BJ (cell line): ENCODE data around the gene ENOX1. TPM values are rescaled to one million over a fixed set of nuclear protein-coding genes. Genes with fewer than 3 reads are reported as not detected.

Source experiments
- CTCF ChIA-PET: fragments of 350-600 bp; formaldehyde crosslinking; extraction: SDS; loops from one replicate; lab custom pipeline; 2021; ENCODE audit warnings: antibody characterized with exemption, inconsistent platforms; lab: Yijun Ruan, JAX
- POLR2A ChIA-PET: fragments of 300-600 bp; sonication (Branson Sonifier 250); formaldehyde crosslinking; extraction: SDS; loops from one replicate; lab custom pipeline; 2021; ENCODE audit warnings: antibody characterized with exemption; lab: Charles Lee
- DNase-seq: peaks from one replicate; pipeline ENCODE4 v3.0.0-alpha.2; 2011; ENCODE audit warnings: low read depth
- H3K27me3 ChIP-seq: 2 replicates; pipeline ENCODE4 v1.6.0; 2011; ENCODE audit warnings: low read length; ENCODE audit not compliant: control insufficient read depth, insufficient read depth
- H3K36me3 ChIP-seq: 2 replicates; pipeline ENCODE4 v1.5.1; 2011; ENCODE audit warnings: low read length; ENCODE audit not compliant: control insufficient read depth, insufficient read depth
- H3K4me3 ChIP-seq: 2 replicates; pipeline ENCODE4 v1.5.1; 2011; ENCODE audit warnings: low read depth, mild to moderate bottlenecking, control low read depth, low read length
- polyA plus RNA-seq: library from polyadenylated mRNA; depleted of rRNA; stranded (reverse); fragments of >200 nt; gene quantifications from 2 replicates; pipeline ENCODE4 v1.2.3, GENCODE V29; 2011
- TF ChIP-seq, protein P1 (sequence below): IDR thresholded peaks from 2 replicates; pipeline ENCODE4 v1.5.1; 2011; ENCODE audit warnings: low read depth, mild to moderate bottlenecking, control low read depth, inconsistent platforms, low read length, moderate library complexity; ENCODE audit not compliant: insufficient read depth

The ENOX1 gene
- polyA plus RNA-seq, 1 experiment, result 2.1 TPM

GRCh38 chr13:43648733-43649132 is 138.0 kb downstream of the ENOX1 start:
- POLR2A ChIA-PET, result no interaction called here
- DNase-seq, result no peak
- TF ChIP-seq, protein P1, sequence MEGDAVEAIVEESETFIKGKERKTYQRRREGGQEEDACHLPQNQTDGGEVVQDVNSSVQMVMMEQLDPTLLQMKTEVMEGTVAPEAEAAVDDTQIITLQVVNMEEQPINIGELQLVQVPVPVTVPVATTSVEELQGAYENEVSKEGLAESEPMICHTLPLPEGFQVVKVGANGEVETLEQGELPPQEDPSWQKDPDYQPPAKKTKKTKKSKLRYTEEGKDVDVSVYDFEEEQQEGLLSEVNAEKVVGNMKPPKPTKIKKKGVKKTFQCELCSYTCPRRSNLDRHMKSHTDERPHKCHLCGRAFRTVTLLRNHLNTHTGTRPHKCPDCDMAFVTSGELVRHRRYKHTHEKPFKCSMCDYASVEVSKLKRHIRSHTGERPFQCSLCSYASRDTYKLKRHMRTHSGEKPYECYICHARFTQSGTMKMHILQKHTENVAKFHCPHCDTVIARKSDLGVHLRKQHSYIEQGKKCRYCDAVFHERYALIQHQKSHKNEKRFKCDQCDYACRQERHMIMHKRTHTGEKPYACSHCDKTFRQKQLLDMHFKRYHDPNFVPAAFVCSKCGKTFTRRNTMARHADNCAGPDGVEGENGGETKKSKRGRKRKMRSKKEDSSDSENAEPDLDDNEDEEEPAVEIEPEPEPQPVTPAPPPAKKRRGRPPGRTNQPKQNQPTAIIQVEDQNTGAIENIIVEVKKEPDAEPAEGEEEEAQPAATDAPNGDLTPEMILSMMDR, result no peak

GRCh38 chr13:43647471-43647870 is 139.3 kb downstream of the ENOX1 start:
- TF ChIP-seq, protein P1, result no peak
- ChIA-PET POLR2A (no interaction called here), CTCF (no interaction called here)

More at GRCh38 chr13:43648733-43649132, 138.0 kb downstream of the ENOX1 start:
- CTCF ChIA-PET, result interaction anchor here (1.4 kb wide), 1 partner anchor 16 kb away, joined by 3 read pairs; no protein-coding TSS in a partner anchor
- no peaks in the 10 kb centered on the region for H3K36me3 ChIP-seq
- H3K4me3 ChIP-seq, result no peak overlapping the region
- H3K27me3 ChIP-seq, result no peaks in the 10 kb centered on the region

DNA sequence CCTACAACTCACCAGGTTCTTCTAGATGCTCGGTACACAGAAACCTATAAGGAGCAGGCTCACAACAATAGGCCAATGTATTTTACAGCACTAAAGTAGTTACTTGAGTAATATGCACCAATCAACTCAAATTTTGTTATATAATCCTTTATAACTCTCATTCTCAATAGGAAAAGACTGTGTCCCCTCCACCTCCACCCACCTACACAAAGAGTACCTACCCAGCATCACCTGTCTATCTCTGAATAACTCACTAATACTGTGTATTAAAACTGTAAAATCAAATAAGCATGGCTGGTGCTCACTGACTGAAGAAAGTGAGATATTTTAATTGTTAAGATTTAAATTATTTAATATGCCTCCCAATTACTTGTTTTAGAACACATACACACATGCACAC is 146.3 kb downstream of the ENOX1 start:
- no peak overlapping the region for H3K4me3 ChIP-seq
- ChIA-PET POLR2A (no interaction called here), CTCF (no interaction called here)
- TF ChIP-seq, protein P1, result no peak
- no peaks in the 10 kb centered on the region for H3K36me3 ChIP-seq
- DNase-seq, result no peak
- no peaks in the 10 kb centered on the region for H3K27me3 ChIP-seq

More at GRCh38 chr13:43647471-43647870, 139.3 kb downstream of the ENOX1 start:
- Histone ChIP-seq H3K36me3 (no peaks in the 10 kb centered on the region), H3K4me3 (no peak overlapping the region), H3K27me3 (no peaks in the 10 kb centered on the region)
- DNase-seq, result no peak

DNA sequence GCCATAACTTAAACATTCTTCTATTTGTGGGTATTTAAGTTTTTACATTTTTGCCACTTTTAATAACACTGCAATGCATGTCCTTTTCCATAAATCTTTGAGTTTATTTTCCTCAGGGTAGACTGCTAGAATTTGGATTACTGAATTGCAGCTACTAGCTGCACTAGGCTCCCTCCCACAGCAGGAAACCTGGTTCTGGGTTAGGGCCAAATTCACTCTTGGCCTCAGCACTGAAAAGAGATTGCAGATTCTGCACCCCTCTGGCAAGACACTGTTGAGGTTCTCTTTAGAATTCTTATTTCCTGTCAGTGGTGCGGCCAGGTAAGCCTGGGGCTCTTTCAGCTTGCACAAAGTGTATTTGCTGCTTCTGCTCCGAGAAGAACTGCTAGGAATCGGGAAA is 155.7 kb downstream of the ENOX1 start:
- H3K27me3 ChIP-seq, result no peaks in the 10 kb centered on the region
- POLR2A ChIA-PET, result no interaction called here
- TF ChIP-seq, protein P1, result no peak
- no peaks in the 10 kb centered on the region for H3K36me3 ChIP-seq
- no peak overlapping the region for H3K4me3 ChIP-seq
- CTCF ChIA-PET, result no interaction called here
- no peak for DNase-seq

DNA sequence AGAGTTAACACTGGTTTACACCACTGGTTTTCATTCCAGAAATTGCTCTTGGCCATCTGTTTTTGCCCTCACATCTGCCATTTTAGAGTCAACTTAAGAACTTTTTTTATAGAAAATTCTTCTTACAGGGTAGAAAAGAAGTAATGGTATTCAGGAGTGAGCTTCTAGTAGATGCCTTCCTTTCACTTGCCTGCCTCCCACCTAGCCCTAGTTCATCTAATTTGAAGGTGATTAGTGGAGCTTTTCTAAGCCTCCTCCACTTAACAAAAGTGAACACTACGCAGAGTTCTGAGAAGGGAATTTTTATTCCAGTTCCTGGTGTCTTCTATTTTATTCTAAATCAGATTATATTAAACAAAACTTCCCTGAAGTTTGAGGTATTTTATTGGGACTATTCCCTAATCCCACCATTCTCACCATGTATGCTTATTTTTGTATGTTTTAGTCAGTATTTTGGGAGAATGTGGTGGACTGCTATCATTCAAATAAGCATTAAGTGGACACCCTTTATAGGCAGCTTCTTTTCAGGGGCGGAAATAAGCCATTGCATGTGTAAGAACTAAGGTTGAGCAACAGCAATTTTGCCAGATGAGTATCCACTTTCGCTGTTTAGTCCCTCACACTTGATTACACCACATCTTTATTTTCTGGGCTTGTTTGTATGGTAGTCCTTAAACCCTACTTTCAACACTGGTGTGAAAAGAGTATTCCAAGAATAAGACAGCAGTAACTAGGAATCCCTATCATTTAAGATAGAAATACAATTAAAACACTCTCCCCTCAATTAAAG is 156.9 kb downstream of the ENOX1 start:
- TF ChIP-seq, protein P1, result no peak
- ChIA-PET POLR2A (no interaction called here), CTCF (interaction anchor here (1.2 kb wide), 1 partner anchor 13 kb away, joined by 3 read pairs; no protein-coding TSS in a partner anchor)
- Histone ChIP-seq H3K27me3 (no peaks in the 10 kb centered on the region), H3K36me3 (no peaks in the 10 kb centered on the region), H3K4me3 (no peak overlapping the region)
- DNase-seq, result no peak
